Measurements from ENCODE around the gene AIF1. TPM values are rescaled to one million over a fixed set of nuclear protein-coding genes. Genes with fewer than 3 reads are reported as not detected.

The AIF1 gene
- total RNA-seq, 1 donor: 66.8 TPM

DNA sequence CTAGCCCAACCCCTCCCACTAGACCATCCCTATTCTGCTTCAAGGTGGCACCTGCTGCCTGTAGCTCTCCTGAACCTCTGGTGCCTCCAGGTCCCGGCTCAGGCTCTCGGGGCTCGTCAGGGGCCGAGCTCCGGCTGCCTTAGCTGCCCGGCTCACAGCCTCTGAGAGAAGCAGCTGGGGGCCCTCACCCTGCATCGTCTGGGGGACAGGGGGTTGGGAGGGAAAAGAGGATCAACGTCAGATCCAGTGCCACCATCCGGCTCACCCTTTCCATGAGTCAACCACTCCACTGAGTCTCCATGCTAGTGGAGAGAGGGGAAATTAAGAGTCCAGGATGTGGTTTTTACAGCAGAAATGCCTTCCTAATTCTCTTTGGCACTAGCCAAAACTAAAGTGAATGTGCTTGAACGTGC, 24.4 kb downstream of the AIF1 start:
- DNase-seq (ENCODE audit: low read depth in 2 of 3, low spot score in 2 of 3): no peak

DNA sequence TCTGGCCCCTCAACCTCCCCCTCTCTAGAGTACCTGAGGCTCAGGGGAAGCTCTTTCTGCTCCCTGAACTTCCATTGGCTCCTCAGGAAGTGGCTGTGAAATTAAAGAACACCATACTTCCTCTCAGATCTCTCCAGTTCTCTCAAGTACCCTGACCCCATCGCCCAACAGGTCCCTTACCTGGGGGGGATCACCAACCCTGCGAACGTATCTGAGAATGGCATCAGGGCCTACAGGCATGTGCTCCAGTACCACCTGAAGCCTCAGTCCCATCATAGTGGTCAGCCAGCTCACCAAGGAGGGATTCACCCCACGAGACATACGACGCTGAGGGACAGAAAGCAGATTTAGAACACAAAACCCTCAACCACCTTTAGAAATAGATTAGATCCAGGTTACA, 25.6 kb downstream of the AIF1 start:
- DNase-seq (ENCODE audit: low read depth in 2 of 3, low spot score in 2 of 3): no peak

DNA sequence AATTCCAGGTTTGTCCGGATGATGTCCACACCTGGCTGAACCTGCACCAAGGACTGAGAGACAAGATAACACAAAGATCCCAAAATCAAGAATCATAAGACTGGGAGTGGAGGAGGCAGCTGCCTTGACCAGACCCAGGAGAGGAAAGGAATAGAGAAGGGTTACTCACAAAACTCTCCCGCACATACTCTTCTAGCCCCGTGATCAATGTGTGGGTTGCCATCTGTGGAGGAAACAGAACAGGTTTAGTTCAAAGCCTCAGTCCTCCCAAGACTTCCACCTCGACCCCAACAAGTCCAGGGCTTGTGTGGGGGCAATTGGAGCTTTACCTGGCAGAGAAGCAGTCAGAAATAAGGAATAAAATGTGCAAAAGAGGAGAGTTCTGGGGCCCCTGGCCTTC, 26.3 kb downstream of the AIF1 start:
- no peak for DNase-seq (ENCODE audit: low read depth in 2 of 3, low spot score in 2 of 3)

DNA sequence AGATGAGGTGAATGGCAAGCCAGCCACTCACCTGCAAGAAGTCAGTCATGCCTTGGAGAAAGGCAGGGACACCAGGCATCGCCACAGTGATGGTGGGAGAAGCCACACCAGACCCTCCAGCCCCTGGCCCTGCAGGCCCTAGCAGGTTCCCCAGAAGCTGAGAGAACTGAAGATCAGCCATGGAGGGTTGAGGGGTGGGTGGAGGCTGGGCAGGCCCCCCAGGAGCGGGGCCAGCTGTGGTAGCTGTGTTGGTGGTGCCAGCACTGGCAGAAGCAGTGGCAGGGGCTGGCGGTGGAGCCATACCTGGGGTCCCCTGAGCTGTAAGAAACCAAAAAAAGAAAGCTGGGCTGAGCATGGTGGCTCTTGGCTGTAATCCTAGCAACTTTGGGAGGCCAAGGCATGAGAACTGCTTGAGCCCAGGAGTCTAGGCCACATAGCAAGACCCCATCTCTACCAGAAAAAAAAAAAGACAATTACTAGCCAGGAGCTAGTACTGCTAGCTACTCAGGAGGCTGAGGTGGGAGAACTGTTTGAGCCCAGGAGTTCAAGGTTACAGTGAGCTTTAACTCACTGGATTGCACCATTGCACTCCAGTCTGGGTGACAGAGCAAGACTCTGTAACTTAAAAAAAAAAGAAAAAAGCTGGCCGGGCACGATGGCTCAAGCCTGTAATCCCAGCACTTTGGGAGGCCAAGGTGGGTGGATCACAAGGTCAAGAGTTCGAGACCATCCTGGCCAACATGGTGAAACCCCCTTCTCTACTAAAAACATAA, 27.9 kb downstream of the AIF1 start:
- DNase-seq (ENCODE audit: low read depth in 2 of 3, low spot score in 2 of 3): no peak

DNA sequence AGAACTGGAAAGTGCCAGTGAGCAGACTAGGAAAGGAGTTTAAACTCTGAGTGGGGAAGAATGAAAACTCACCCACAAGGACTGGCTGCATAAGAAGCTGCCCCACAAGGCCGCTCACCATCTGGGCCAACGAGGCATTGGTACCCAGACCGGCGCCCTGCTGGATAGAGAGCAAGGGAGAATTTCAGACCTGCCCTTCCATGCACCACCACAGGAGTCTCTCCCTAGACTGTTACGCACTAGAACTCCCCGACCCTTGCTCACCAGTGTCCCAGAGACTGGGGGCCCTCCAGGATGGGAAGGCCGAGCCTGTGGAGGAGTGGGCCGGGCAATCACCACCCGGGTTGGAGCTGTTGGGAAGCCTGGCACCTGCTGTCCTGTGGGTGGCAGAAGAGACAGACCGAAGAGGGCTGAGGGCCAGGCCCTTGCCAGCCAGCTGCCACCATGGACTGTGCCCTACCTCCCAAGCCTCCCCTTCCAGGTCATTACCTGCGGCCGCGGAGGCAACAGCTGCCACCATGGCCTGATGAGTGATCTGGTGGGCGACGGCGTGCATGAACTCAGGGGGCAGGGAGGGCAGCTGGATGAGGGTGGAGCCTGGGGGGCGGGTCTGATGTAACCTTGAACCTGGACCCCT, 28.9 kb downstream of the AIF1 start:
- DNase-seq (ENCODE audit: low read depth in 2 of 3, low spot score in 2 of 3): no peak

DNA sequence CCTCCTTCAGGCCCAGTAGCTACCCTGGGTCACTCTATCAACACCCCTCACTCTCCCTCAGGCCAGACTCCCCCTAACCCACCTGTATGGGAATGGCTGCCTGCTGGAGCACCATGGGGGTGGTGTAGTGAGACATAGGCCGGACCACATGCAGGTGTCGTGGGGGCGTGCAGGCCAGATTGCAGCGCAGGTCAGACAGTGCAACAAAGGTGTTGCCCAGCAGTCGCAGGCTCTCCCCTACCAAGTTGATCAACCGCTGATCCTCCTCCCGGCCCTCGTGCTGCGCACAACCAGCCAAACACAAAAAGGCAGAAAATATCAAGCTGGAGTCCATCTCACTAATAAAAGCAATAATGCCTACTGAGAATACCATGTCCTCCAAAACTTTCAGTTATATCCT, 30.3 kb downstream of the AIF1 start:
- no peak for DNase-seq (ENCODE audit: low read depth in 2 of 3, low spot score in 2 of 3)

DNA sequence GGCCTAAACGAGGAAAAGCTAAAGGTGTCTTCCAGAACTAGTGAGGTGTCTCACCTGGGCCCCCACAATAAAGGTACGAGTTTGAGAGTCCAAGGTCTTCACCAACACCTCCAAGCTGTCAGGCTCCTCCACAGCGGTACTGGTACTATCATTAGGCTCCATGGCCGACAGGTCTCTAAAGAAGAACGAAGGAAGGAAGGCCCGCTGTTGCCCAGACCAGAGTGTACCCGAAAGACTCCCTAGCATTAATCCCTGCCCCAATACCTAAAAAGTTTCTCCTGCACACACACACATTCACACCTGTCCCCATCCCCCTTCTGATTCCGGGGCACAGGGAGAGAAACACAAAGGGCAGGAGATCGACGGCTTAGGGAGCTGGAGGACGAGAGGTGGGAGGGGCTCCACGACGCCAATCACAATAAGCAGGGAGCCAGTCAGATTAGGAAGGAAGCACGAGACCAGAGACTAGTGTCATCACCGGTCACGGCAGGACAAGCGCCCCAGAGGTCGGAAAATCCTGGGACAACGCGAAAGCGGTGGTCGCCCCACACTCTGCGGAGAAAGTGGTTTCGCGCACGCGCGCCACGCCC, 36.7 kb downstream of the AIF1 start:
- no peak for DNase-seq (ENCODE audit: low read depth in 2 of 3, low spot score in 2 of 3)

DNA sequence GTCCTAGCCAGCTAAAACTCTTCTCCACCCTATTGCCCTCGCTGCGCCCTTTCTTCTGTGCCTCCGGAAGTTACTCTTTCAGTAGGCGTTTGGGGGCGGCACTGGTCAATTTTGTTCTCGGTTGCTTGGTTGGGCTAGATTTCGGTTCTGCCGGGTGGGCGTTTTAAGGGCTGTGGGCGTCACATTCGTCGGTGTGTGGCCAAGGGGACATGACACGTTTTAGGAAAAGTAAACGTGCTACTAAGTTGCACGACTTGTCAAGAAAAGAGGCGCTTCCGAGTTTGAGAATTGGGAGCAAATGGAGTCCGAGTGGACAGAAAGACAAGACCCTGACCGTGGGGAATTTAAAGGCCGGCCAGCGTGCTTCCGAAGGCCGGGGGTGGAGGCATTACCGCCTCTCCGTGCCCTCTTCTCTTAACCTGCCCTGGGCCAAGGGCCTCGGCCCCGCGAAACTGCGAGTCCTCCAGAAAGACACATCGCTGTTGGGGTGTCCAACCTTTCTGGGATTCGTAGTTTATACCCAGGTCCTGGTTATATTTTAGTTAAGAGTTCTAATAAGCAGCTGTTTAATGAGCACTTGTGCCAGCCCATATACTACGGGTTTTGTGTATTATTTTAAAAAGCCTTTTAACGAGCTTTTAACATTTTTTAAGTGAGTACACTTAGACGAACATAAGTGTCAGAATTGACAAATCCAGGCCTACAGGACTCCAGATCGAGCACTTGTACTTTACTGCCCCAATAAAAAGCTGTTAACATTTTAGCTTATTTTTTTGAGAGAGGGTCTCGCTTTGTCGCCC, 38.1 kb downstream of the AIF1 start:
- DNase-seq (ENCODE audit: low read depth in 2 of 3, low spot score in 2 of 3): peak in 1 of 3 donors; percentile 98

DNA sequence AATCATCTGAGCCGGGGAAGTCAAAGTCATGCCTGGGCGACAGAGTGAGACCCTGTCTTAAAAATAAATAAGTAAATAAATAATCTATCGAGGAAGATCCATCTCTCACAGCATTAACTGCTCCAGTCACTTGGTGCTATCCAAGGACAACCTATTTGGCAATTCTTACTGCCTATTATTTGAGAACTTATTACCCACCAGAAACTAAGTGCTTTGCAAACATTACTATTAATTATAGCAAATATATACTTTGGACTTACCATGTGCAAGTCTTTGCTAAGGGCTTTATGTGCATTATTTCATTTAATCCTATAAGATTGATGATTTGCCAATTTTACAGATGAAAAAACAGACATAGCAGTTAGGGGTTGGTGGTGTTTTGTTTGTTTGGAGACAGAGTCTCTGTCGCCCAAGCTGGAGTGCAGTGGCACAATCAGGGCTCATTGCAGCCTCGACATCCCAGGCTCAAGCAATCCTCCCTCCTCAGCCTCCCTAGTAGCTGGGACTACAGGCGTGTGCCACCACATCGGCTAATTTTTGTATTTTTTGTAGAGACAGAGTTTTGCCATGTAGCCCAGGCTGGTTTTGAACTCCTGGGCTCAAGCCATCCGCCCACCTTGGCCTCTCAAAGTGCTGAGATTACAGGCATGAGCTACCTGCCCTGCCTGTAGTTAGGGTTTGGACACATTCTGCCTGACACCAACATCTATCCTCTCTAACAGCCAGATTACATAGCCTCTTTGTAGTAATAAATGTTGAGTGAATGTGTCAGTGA, 39.7 kb downstream of the AIF1 start:
- DNase-seq (ENCODE audit: low read depth in 2 of 3, low spot score in 2 of 3): no peak

DNA sequence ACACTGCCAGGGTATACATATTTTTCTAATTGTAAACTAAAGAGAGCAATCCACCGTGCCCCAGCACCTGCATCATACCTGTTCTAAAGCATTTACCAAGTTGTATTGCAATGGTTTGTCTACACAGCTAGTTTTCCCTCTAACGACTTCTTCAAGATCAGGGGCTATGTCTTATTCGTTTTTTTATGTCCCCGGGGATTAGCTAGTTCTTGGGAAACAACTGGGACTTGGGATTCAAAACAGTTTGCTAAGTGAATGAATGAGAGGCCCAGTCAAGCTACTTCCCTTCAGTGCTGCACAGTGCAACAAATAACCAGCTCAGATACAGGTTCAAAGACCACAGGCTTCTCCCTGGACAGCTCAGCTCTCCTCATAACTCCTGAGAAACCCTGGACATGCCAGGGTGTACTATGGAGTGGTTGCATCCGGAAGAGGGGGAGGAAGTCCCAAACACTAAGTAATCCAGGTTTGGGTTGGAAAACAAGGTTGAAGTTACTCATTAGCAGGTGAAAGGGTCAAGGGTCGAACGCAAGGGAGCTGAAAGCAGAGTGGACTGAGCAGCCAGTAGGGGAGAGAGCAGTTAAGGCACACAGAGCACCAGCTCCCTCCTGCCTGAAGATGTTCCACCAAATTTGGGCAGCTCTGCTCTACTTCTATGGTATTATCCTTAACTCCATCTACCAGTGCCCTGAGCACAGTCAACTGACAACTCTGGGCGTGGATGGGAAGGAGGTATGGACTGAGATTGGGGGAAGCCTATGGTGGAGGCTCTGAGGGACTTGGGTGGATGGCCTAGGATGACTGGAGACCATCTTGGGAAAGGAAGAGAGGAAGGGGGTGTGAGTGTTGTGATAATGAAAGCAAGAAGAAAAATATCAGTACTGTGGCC, 40.6 kb downstream of the AIF1 start, which contains the start of gene APOM:
Gene APOM, plus strand, starts transcription at position 546 of the 889 bp plus-strand sequence. Its CDS starts 73 bp downstream, at position 619.
- DNase-seq (ENCODE audit: low read depth in 2 of 3, low spot score in 2 of 3): no peak

DNA sequence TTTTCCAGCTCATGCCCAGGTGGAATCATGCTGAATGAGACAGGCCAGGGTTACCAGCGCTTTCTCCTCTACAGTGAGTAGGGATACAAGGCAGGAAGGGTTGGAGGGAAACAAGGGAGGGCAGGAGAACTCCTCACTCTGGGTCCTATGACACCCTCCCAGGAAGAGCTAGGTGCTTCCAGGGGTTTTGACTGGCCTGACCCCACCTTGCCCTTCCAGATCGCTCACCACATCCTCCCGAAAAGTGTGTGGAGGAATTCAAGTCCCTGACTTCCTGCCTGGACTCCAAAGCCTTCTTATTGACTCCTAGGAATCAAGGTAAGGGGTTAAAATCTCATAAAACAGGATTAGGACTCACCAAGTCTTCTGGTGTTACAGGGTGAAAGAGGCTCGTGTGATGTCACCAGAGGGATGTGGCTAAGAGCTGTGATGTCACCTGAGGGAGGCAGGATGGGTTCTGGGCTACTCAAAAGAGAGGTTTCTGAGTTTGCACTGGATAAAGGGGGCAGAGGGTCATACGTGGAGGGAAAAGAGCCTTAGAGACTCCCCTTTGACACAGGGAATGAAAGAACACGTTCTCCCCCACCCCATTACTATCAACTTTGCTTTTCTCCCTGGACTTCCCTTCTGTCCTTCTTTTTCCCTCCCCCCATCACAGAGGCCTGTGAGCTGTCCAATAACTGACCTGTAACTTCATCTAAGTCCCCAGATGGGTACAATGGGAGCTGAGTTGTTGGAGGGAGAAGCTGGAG, 42.5 kb downstream of the AIF1 start:
- DNase-seq (ENCODE audit: low read depth in 2 of 3, low spot score in 2 of 3): no peak

DNA sequence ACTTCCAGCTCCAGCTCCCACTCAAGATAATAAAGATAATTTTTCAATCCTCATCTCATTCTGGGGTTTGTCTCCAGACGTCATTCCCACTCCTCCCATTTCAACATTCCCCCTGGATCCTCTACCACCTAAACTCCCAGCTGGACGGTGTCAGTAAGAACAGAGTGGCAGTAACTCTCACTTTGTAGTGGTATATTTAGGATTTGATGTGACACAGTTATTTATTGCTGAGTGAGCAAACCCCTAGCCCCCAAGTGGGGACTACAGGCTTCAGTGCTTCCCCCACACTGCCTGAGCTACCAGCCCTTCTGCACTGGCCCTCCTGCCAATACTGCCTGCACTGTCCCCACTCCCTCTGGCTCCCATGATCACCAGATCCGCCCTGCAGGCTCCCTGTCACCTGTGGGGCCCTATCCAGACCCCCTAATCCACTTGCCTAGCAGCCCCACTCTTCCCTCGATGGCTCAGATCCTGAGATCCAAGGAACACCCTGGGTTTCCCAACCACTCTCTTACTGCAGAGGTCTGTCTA, 43.2 kb downstream of the AIF1 start:
- DNase-seq (ENCODE audit: low read depth in 2 of 3, low spot score in 2 of 3): no peak

DNA sequence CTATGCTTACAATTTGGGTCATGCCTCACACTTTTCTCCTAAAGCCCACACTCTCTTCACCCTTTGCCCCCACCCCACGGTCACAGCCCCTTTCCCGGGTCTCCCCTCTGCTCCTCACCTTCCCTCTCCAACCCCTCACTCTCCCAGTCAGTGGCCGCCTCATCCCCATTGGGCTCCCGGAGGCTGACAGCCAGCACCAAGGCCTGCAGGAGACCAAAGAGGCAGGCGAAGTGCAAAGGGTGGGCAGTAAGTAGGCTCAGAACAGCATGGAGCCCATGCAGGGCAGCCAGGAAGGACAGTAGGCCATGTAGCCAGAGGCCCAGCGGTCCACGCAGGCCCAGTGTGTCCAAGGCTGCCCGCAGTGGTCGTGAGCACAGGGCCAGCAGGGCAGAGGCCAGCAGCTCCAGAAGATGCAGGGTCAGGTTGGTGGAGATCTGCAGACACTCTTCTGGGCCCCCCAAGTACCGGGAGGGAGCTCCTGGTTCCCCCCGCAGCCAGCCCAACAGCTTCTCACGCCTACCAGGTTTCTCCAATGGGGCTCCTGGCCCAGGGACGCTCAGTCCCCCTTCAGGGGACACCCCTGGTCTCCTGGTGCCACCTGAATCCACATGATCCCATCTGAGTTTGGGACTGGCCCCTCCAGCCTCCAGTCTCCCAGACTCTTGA, 44.1 kb downstream of the AIF1 start:
- no peak for DNase-seq (ENCODE audit: low read depth in 2 of 3, low spot score in 2 of 3)

DNA sequence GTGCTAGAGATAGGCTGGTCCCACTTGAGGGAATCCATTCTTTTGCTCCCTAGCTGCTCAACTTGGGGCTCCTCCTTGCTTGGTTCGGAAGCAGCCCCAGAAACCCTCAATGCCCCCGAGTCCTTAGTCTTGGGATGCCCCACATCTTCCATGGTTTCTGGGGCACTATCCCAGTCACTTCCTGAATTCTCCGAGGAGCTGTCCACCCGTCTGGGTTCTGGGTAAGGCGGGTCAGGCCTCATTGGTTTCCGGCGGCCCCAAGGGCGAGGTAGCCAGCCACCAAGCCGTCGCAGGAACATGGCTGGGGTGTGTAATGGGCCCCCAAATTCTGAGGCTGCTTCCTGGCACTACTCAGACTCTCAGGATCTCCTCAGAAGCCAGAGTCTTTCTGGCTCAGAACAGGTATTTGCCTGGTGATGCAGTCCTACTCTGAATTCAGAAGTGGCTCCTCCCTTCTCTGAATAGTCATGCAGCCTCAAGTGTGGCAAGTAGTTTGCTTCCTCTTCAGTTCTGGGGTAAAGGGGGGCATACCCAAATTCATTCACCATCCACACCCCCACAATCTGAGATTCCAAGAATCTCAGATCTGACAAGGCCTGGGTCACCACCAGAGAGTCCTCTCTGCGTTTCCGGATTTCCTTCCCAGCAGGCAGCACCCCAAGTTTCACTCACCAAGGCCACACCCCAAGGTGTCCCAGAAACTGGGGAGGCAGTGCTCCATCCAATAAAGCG, 44.8 kb downstream of the AIF1 start:
- DNase-seq (ENCODE audit: low read depth in 2 of 3, low spot score in 2 of 3): peak in 2 of 3 donors; percentile 33 to 53

DNA sequence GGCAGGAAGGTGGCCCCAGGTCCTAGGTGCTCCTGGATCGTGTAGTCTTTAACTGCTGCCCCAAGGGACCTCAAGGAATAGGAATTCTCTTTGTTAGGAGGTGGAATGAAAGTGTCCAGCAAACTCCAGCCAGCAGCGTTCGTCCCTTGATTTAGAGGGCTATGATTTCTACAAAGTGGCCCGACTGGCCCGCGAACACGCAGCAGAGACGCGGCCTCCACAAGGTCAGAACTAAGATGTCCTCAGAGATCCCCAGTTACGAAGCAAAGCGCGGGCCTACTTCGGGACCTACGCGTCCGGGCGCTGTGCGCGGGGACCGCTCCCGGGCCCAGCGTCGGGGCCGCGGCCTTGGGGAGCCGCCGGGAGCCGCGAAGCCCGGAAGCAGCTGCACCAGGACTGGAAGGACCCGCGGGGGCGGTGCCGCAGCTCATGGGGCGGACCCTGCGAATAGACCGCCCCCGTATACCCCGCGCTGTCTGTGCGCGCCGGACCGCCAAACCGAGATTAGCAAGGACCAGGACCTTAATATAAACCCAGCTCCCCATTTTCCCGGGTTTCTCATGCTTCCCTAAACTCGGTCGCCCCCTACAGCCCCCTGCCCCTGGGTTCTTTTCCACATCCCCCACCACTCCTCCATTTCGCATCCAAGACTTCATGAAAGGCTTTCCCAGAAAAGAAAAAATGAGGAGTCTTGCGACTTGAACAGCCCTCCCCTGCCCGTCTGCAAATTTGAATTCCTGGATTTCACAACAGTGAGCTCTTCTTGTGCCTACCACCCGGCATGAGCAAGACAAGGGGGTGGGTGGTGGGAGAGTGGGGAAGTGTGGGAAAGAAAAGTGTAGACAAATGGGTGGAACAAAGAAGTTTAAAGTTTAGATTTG, 45.6 kb downstream of the AIF1 start, which contains the start of gene C6orf47:
Gene C6orf47, minus strand, starts transcription at position 398 of the 881 bp plus-strand sequence. CDS start 831 bp downstream, outside the sequence.
- peak in 2 of 3 donors; percentile 74 to 75 for DNase-seq (ENCODE audit: low read depth in 2 of 3, low spot score in 2 of 3)
